LHCN-M2 (cell line): ENCODE data around the gene TRIP13. TPM values are rescaled to one million over a fixed set of nuclear protein-coding genes. Genes with fewer than 3 reads are reported as not detected.
"Not testable (repeated sequence)": the region's sequence is repeated elsewhere in the genome, so short reads cannot be mapped to it uniquely, and the experiment has no call there.

Experiments used
- DNase-seq: peaks from one replicate; pipeline ENCODE4 v3.0.0-alpha.2; 2012; ENCODE audit warnings: low read depth
- total RNA-seq: library from RNA; depleted of rRNA; stranded (reverse); fragments of >200 nt; gene quantifications from 2 replicates; pipeline ENCODE4 v1.2.3, GENCODE V29; 2014

TRIP13 gene
- total RNA-seq, 1 experiment from 2014 or later: 64.7 TPM

GRCh38 chr5:891117-891836, 1.4 kb upstream of the TRIP13 start:
- no peak for DNase-seq

GRCh38 chr5:891837-892393, 769 bp upstream of the TRIP13 start:
- peak; percentile 19 for DNase-seq

GRCh38 chr5:893137-893506, 438 bp downstream of the TRIP13 start:
- DNase-seq: no peak

- DNase-seq: no peak
Measured at GRCh38 chr5:893711-894110, 1.0 kb downstream of the TRIP13 start.

GRCh38 chr5:900781-901180, 8.1 kb downstream of the TRIP13 start:
- no peak for DNase-seq

- DNase-seq: no peak
Measured at GRCh38 chr5:902129-902916, 9.6 kb downstream of the TRIP13 start.

GRCh38 chr5:903756-904096, 11.0 kb downstream of the TRIP13 start:
- no peak for DNase-seq

GRCh38 chr5:905139-905642, 12.5 kb downstream of the TRIP13 start:
- DNase-seq: no peak

GRCh38 chr5:907366-907910, 14.8 kb downstream of the TRIP13 start:
- no peak for DNase-seq

GRCh38 chr5:908172-908571, 15.5 kb downstream of the TRIP13 start:
- no peak for DNase-seq

- no peak for DNase-seq
Measured at GRCh38 chr5:909086-909485, 16.4 kb downstream of the TRIP13 start.

GRCh38 chr5:909994-910768, 17.5 kb downstream of the TRIP13 start:
- no peak for DNase-seq

- no peak for DNase-seq
Measured at GRCh38 chr5:910769-911160, 18.1 kb downstream of the TRIP13 start.

- peak; percentile 62 for DNase-seq
Measured at GRCh38 chr5:911601-912000, 18.9 kb downstream of the TRIP13 start.

- DNase-seq: peak; percentile 85
Measured at GRCh38 chr5:912280-913091, 19.8 kb downstream of the TRIP13 start.

- DNase-seq: no peak
Measured at GRCh38 chr5:914174-914573, 21.5 kb downstream of the TRIP13 start.

GRCh38 chr5:914612-915011, 21.9 kb downstream of the TRIP13 start:
- no peak for DNase-seq

GRCh38 chr5:915346-915745, 22.7 kb downstream of the TRIP13 start:
- DNase-seq: not testable (repeated sequence)

GRCh38 chr5:915946-916345, 23.3 kb downstream of the TRIP13 start:
- DNase-seq: no peak

- no peak for DNase-seq
Measured at GRCh38 chr5:916441-917293, 24.0 kb downstream of the TRIP13 start.
